Stimulated activated CD4-positive, alpha-beta T cell treated with anti-CD3 and anti-CD28 coated beads, Interleukin-1b, Interleukin-23, amount 100 ng/mL, for 1 hour (primary cell): ENCODE data around the gene CFAP300.

Experiments used
- DNase-seq, 2 donors: peaks; one replicate each; pipeline ENCODE4 v3.0.0-alpha.2; 2020; ENCODE audit warnings: low read depth in 2 of 2

The CFAP300 gene

GRCh38 chr11:102120437-102120973, 73.3 kb downstream of the CFAP300 start:
- DNase-seq, result no peak

- no peak for DNase-seq
These were observed 74.1 kb downstream of the CFAP300 start for GRCh38 chr11:102121329-102121728.
